Right lobe of liver (tissue), 4 donors: ENCODE results near the gene BAHCC1.

Experiments
- POLR2A ChIP-seq: fragments of 450-650 bp; IDR thresholded peaks from one replicate; pipeline ENCODE4 v1.6.1; 2017; ENCODE audit warnings: antibody characterized with exemption, mild to moderate bottlenecking
- TF ChIP-seq, protein P1 (sequence below), 4 donors: fragments of 200-600 bp in 3 of 4; fragments of 450-650 bp in 1 of 4; IDR thresholded peaks; one replicate each; pipeline versions ENCODE4 v1.5.1 to v1.8.0; 2016 to 2022; ENCODE audit warnings: antibody characterized with exemption in 4 of 4, mild to moderate bottlenecking in 2 of 4
- donor health status: DM: no; HTN: no; CAD: no.
- donor health status: DM: no; HTN: no; CAD: no.
- donor health status: DM: no; HTN: yes; CAD: no.

DNA sequence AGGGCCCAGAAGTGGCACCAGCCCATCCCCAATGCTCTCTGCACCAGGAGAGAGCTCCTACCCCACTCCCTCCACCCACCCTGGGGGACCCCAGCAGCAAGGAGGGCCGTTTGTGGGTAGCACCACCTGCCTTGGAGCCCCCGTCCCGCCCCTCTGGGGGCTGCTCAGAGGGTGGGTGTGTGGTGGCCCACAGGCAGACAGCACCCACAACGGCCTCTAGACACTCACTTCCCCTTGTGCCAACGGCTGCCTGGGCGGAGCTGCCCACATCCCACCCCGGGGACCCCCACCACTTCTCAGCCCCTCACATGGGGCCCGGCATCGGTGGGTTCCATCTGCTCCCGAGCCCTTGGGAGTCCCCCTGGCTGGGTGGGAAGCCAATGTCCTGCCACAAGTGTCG is 33.3 kb downstream of the BAHCC1 start:
- TF ChIP-seq, protein P1, sequence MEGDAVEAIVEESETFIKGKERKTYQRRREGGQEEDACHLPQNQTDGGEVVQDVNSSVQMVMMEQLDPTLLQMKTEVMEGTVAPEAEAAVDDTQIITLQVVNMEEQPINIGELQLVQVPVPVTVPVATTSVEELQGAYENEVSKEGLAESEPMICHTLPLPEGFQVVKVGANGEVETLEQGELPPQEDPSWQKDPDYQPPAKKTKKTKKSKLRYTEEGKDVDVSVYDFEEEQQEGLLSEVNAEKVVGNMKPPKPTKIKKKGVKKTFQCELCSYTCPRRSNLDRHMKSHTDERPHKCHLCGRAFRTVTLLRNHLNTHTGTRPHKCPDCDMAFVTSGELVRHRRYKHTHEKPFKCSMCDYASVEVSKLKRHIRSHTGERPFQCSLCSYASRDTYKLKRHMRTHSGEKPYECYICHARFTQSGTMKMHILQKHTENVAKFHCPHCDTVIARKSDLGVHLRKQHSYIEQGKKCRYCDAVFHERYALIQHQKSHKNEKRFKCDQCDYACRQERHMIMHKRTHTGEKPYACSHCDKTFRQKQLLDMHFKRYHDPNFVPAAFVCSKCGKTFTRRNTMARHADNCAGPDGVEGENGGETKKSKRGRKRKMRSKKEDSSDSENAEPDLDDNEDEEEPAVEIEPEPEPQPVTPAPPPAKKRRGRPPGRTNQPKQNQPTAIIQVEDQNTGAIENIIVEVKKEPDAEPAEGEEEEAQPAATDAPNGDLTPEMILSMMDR (IDR thresholded peaks at IDR 0.05), result no peak
- TF ChIP-seq POLR2A, result no peak
